ENCODE results near the gene TSPO2. TPM values are rescaled to one million over a fixed set of nuclear protein-coding genes. Genes with fewer than 3 reads are reported as not detected.

The TSPO2 gene
- total and polyA plus RNA-seq, 2 experiments from 2014 or later = not detected

- H3K4me3 ChIP-seq = no peak overlapping the region
- H3K27ac ChIP-seq = no peak overlapping the region
- TF ChIP-seq, protein P1, sequence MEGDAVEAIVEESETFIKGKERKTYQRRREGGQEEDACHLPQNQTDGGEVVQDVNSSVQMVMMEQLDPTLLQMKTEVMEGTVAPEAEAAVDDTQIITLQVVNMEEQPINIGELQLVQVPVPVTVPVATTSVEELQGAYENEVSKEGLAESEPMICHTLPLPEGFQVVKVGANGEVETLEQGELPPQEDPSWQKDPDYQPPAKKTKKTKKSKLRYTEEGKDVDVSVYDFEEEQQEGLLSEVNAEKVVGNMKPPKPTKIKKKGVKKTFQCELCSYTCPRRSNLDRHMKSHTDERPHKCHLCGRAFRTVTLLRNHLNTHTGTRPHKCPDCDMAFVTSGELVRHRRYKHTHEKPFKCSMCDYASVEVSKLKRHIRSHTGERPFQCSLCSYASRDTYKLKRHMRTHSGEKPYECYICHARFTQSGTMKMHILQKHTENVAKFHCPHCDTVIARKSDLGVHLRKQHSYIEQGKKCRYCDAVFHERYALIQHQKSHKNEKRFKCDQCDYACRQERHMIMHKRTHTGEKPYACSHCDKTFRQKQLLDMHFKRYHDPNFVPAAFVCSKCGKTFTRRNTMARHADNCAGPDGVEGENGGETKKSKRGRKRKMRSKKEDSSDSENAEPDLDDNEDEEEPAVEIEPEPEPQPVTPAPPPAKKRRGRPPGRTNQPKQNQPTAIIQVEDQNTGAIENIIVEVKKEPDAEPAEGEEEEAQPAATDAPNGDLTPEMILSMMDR (IDR thresholded peaks at IDR 0.05; ENCODE audit: low read depth, low read length) = no peak
- no peaks in the 10 kb centered on the region for H3K9me3 ChIP-seq (ENCODE audit: low read depth)
- H3K36me3 ChIP-seq = no peaks in the 10 kb centered on the region
- no peaks in the 10 kb centered on the region for H3K27me3 ChIP-seq
- DNase-seq (ENCODE audit: low read depth in 1 of 2, low spot score in 1 of 2) = no peak
- H3K4me1 ChIP-seq (ENCODE audit: low read depth) = peaks cover 19% of the 10 kb centered on the region
These were observed 5.7 kb upstream of the TSPO2 start for GRCh38 chr6:41036601-41037000.

- TF ChIP-seq, protein P1 (IDR thresholded peaks at IDR 0.05; ENCODE audit: low read depth, low read length) = no peak
- Histone ChIP-seq H3K36me3 (no peaks in the 10 kb centered on the region), H3K4me3 (no peak overlapping the region), H3K4me1 (ENCODE audit: low read depth) (peaks cover 21% of the 10 kb centered on the region), H3K27ac (no peak overlapping the region), H3K27me3 (no peaks in the 10 kb centered on the region), H3K9me3 (ENCODE audit: low read depth) (no peaks in the 10 kb centered on the region)
- DNase-seq (ENCODE audit: low read depth in 1 of 2, low spot score in 1 of 2) = peak in 1 of 2 donors; percentile 39
These were observed 5.0 kb upstream of the TSPO2 start for GRCh38 chr6:41037107-41037900.

DNA sequence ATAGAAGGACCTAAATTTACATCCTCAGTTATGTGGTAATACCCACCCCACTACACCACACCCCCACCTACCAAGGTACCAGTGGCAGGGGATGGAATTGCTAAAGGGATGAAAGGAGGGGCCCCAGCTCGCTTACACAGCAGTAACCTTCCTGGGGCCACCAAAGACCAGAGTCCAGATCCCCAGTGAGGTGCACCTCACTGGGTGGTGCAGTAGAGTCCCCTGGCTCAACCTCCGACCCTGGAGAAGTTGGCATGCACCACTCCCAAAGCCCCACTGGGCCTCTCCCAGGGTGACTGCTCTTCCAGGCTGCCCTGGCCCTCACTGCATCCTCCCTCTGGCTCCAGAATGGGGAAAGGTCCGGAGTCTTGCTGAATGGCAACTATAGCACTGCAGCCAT, 4.1 kb upstream of the TSPO2 start:
- H3K27me3 ChIP-seq = no peaks in the 10 kb centered on the region
- TF ChIP-seq, protein P1 (IDR thresholded peaks at IDR 0.05; ENCODE audit: low read depth, low read length) = no peak
- DNase-seq (ENCODE audit: low read depth in 1 of 2, low spot score in 1 of 2) = no peak
- H3K27ac ChIP-seq = no peak overlapping the region
- no peaks in the 10 kb centered on the region for H3K9me3 ChIP-seq (ENCODE audit: low read depth)
- H3K36me3 ChIP-seq = no peaks in the 10 kb centered on the region
- no peak overlapping the region for H3K4me3 ChIP-seq
- peaks cover 22% of the 10 kb centered on the region for H3K4me1 ChIP-seq (ENCODE audit: low read depth)

DNA sequence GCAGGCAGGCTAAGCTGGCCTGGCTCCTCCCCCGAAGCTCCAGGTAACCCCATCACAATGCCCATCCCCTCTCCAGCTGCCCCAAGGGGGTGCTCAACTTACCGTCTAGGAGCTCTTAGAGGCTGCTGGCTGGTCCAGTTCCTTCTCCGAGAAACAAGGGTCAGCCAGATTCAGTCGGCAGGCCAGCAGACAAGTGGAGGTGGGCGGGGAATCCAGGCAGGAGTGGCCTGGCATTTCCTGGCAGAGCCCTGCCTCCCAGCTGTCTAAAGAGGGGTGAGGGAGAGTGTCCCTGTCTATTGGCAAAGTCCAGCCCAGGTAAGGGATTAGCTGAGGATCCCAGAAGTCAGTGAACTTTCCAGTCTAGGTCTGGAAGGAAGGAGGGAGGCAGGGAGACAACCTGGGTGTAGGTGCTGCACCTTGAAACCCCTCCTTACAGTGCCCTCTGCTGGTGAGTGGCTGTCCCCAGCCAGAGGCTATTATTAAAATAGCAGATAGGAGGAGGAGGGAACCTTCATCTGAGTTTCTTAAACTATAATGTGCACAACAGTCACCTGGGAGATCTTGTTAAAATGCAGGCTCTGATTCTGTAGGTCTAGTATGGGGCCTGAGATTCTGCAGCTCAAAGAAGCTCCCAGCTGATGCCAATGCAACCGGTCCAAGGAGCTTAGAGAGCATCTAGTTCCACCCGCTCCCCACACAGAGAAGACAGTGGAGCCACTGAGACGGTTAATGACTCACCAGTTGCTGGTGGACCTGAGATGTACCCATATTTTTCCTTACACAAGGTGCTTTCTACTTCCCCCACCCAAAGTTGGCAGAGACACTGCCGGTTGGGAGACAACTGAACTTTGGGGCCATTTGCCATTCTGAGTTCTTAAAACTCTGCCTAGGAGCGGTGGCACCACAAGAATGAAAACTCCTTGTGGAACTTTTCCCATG, 2.9 kb upstream of the TSPO2 start, which contains the start of gene UNC5CL:
TSS of gene UNC5CL (minus strand) at position 162 of the 939 bp plus-strand sequence. CDS start 4,147 bp downstream, outside the sequence.
- TF ChIP-seq, protein P1 (IDR thresholded peaks at IDR 0.05; ENCODE audit: low read depth, low read length) = peak; percentile 75
- Histone ChIP-seq H3K4me3 (no peak within 1 kb of the TSS), H3K9me3 (ENCODE audit: low read depth) (no peaks in the 10 kb centered on the region), H3K36me3 (no peaks in the 10 kb centered on the region), H3K27me3 (no peaks in the 10 kb centered on the region), H3K27ac (no peak within 1 kb of the TSS), H3K4me1 (ENCODE audit: low read depth) (peaks cover 22% of the 10 kb centered on the region)
- DNase-seq (ENCODE audit: low read depth in 1 of 2, low spot score in 1 of 2) = peak; percentile 30 to 64

DNA sequence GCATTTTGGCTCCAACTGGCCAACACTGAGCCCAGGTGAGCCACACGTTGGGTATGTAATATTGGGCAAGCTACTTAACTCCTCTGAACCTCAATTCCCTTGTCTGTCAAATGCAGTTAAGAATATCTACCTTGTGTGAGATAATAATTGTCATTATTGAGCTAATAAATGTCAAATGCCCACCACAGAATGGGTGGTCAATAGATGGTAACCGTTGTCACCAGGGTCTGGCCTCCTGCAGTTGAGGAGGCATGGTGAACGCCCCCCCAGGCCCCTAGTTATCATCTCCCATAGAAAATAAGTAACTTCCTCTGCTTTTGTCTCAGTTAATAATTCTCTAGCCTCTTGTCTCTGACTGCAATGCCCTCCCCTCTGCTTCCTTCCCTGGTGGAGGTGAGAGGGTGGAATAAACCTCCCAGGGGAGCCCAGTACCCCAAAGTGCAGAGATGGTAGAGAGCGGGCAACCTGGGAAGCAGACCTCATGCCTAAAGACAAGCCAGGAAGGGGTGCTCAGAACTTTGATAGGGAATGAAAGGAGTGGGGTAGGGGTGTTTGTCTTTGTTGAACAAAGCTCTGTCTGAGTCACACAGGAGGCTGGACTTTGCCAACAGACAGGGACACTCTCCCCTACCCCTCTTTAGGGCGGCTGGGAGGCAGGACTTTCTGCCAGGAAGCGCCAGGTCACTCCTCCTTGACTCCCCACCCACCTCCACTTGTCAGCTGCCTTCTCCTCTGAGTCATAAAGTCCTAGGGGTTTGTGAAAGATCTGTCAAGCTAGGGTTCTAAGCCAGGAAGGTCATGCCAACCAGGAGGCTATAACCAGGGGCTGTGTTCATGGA, 1.9 kb upstream of the TSPO2 start:
- H3K27me3 ChIP-seq = no peaks in the 10 kb centered on the region
- no peak for DNase-seq (ENCODE audit: low read depth in 1 of 2, low spot score in 1 of 2)

More for the DNA sequence above, 1.9 kb upstream of the TSPO2 start:
- Histone ChIP-seq H3K27ac (no peak overlapping the region), H3K4me3 (no peak overlapping the region), H3K9me3 (ENCODE audit: low read depth) (no peaks in the 10 kb centered on the region), H3K4me1 (ENCODE audit: low read depth) (peaks cover 27% of the 10 kb centered on the region), H3K36me3 (no peaks in the 10 kb centered on the region)
- TF ChIP-seq, protein P1 (IDR thresholded peaks at IDR 0.05; ENCODE audit: low read depth, low read length) = no peak
